A549 (cell line): ENCODE results near the gene ADAMTS16.
A peak's percentile ranks its signal among the peaks of the same experiment; 100 is the strongest.

Experiments
- BCL3 ChIP-seq: fragments of >200 bp; sonication (Bioruptor Twin); formaldehyde crosslinking; IDR thresholded peaks from 3 replicates; pipeline ENCODE4 v1.6.1; 2016
- CTCF ChIP-seq: fragments of >200 bp; sonication (Bioruptor Twin); formaldehyde crosslinking; IDR thresholded peaks from 3 replicates; pipeline ENCODE4 v1.5.1; 2016
- EHMT2 ChIP-seq: fragments of 200-600 bp; sonication (generic); IDR thresholded peaks from 2 replicates; pipeline ENCODE4 v1.6.1; 2016; ENCODE audit warnings: antibody characterized with exemption, low read depth, mild to moderate bottlenecking, moderate library complexity
- EP300 ChIP-seq, 2 experiments: fragments of >200 bp; sonication (Bioruptor Twin); formaldehyde crosslinking; IDR thresholded peaks; 2 replicates in 1 of 2; 3 replicates in 1 of 2; pipeline ENCODE4 v1.6.1; 2016 to 2017
- FOSL2 ChIP-seq, 2 experiments: fragments of 450-650 bp in 1 of 2; fragments of >200 bp in 1 of 2; sonication (Bioruptor Twin) in 1 of 2; formaldehyde crosslinking; IDR thresholded peaks; 2 replicates each; pipeline versions ENCODE4 v1.5.0 to v1.6.1; 2016 to 2020; ENCODE audit warnings: mild to moderate bottlenecking in 1 of 2, moderate library complexity in 1 of 2
- HEYL ChIP-seq: fragments of 250-450 bp; sonication (Bioruptor Pico); IDR thresholded peaks from 2 replicates; pipeline ENCODE4 v1.8.0; 2021; ENCODE audit warnings: mild to moderate bottlenecking, moderate library complexity
- KDM1A ChIP-seq: fragments of 200-600 bp; sonication (generic); IDR thresholded peaks from 2 replicates; pipeline ENCODE4 v1.6.1; 2016; ENCODE audit warnings: low read depth, mild to moderate bottlenecking
- MYC ChIP-seq: IDR thresholded peaks from 2 replicates; pipeline ENCODE4 v1.6.1; 2012; ENCODE audit warnings: mild to moderate bottlenecking, inconsistent platforms, low read length, improper control_type of control experiment, borderline replicate concordance
- NR3C1 ChIP-seq: fragments of >200 bp; sonication (Bioruptor Twin); formaldehyde crosslinking; IDR thresholded peaks from 3 replicates; pipeline ENCODE4 v1.6.1; 2017
- PBX3 ChIP-seq: IDR thresholded peaks from 2 replicates; pipeline ENCODE4 v1.6.1; 2012
- PHF8 ChIP-seq: fragments of 200-600 bp; sonication (generic); IDR thresholded peaks from 2 replicates; pipeline ENCODE4 v1.6.1; 2016; ENCODE audit warnings: low read depth, mild to moderate bottlenecking, antibody characterized with exemption, moderate library complexity, borderline replicate concordance
- POLR2A ChIP-seq: IDR thresholded peaks from 2 replicates; pipeline ENCODE4 v1.6.1; 2012; ENCODE audit warnings: mild to moderate bottlenecking, low read length
- POLR2AphosphoS2 ChIP-seq: conservative IDR thresholded peaks from 2 replicates; pipeline ENCODE4 v1.6.1; 2012; ENCODE audit warnings: low read length, improper control_type of control experiment, inconsistent platforms

- TF ChIP-seq CTCF (no peak), POLR2A (no peak), EP300 (IDR thresholded peaks at IDR 0.05) (peak; percentile 20 to 57; a peak in 1 of 5 replicates), POLR2AphosphoS2 (no peak), EHMT2 (no peak), BCL3 (no peak), PHF8 (no peak), PBX3 (no peak), MYC (no peak), FOSL2 (IDR thresholded peaks at IDR 0.05) (peak; percentile 60), FOSL2 (CRISPR knock-in tag; IDR thresholded peaks at IDR 0.05) (peak; percentile 77), KDM1A (no peak), NR3C1 (no peak), HEYL (CRISPR knock-in tag) (no peak)
Measured at GRCh38 chr5:5350101-5350500, 210.0 kb downstream of the ADAMTS16 start.
